K562 (cell line): ENCODE measurements around the gene TCP11X2. TPM values are rescaled to one million over a fixed set of nuclear protein-coding genes. Genes with fewer than 3 reads are reported as not detected.
A peak's percentile ranks its signal among the peaks of the same experiment; 100 is the strongest.

Experiments
- BCOR ChIP-seq: fragments of 450-650 bp; IDR thresholded peaks from 2 replicates; pipeline ENCODE4 v1.6.1; 2016
- BDP1 ChIP-seq: IDR thresholded peaks from 3 replicates; pipeline ENCODE4 v1.6.1; 2011; ENCODE audit not compliant: insufficient read length, insufficient read depth
- E2F6 ChIP-seq, 2 experiments: IDR thresholded peaks; 2 replicates each; pipeline ENCODE4 v1.6.1; 2011; ENCODE audit warnings: borderline replicate concordance in 1 of 2, control low read depth in 1 of 2, low read depth in 1 of 2, low read length in 1 of 2, mild to moderate bottlenecking in 1 of 2, mixed read lengths in 1 of 2, moderate library complexity in 1 of 2; ENCODE audit not compliant: insufficient read depth in 1 of 2, insufficient read length in 1 of 2, poor library complexity in 1 of 2, severe bottlenecking in 1 of 2; ENCODE audit errors: extremely low read depth in 1 of 2
- JUN ChIP-seq, 2 experiments: sonication (generic) in 1 of 2; formaldehyde crosslinking in 1 of 2; IDR thresholded peaks; 2 replicates each; pipeline versions ENCODE4 v1.6.1 to v1.8.0; 2012 to 2022; ENCODE audit warnings: borderline replicate concordance in 2 of 2, mild to moderate bottlenecking in 2 of 2, improper control_type of control experiment in 1 of 2, low read depth in 1 of 2, low read length in 1 of 2, missing genetic modification reagents in 1 of 2
- KDM4B ChIP-seq, 2 experiments: fragments of 450-650 bp in 1 of 2; sonication (generic) in 1 of 2; IDR thresholded peaks; 2 replicates each; pipeline ENCODE4 v1.6.1; 2016 to 2017; ENCODE audit warnings: borderline replicate concordance in 2 of 2, antibody characterized with exemption in 1 of 2, low read depth in 1 of 2, mild to moderate bottlenecking in 1 of 2
- L3MBTL2 ChIP-seq: fragments of 450-650 bp; IDR thresholded peaks from 2 replicates; pipeline ENCODE4 v1.6.1; 2016; ENCODE audit warnings: mild to moderate bottlenecking, moderate library complexity
- MAFF ChIP-seq: IDR thresholded peaks from 2 replicates; pipeline ENCODE4 v1.6.1; 2012; ENCODE audit warnings: low read length, improper control_type of control experiment
- NCOA4 ChIP-seq: fragments of 450-650 bp; IDR thresholded peaks from 2 replicates; pipeline ENCODE4 v1.6.1; 2018; ENCODE audit warnings: mild to moderate bottlenecking; ENCODE audit not compliant: partially characterized antibody
- NUFIP1 ChIP-seq: fragments of 450-650 bp; IDR thresholded peaks from 2 replicates; pipeline ENCODE4 v1.6.1; 2018; ENCODE audit not compliant: partially characterized antibody
- SETDB1 ChIP-seq: IDR thresholded peaks from one replicate; pipeline ENCODE4 v1.6.1; 2012; ENCODE audit warnings: low read length, control low read depth, inconsistent platforms
- TBL1XR1 ChIP-seq, 2 experiments: IDR thresholded peaks; 2 replicates each; pipeline ENCODE4 v1.6.1; 2012; ENCODE audit warnings: improper control_type of control experiment in 2 of 2, low read length in 2 of 2, mild to moderate bottlenecking in 1 of 2
- YBX1 ChIP-seq: fragments of 450-650 bp; IDR thresholded peaks from 2 replicates; pipeline ENCODE4 v1.7.1; 2016; ENCODE audit warnings: mild to moderate bottlenecking
- ZNF146 ChIP-seq: IDR thresholded peaks from one replicate; pipeline ENCODE4 v1.6.1; 2018; ENCODE audit warnings: missing compliant biosample characterization; ENCODE audit not compliant: unreplicated experiment
- ZNF175 ChIP-seq: fragments of 200-800 bp; sonication (Bioruptor generic); IDR thresholded peaks from 2 replicates; pipeline ENCODE4 v1.6.1; 2016; ENCODE audit warnings: low read depth, mild to moderate bottlenecking, missing genetic modification characterization, missing compliant biosample characterization
- ZNF324 ChIP-seq: fragments of 250-450 bp; sonication (Bioruptor Pico); IDR thresholded peaks from 2 replicates; pipeline ENCODE4 v1.4.0; 2020; ENCODE audit warnings: mild to moderate bottlenecking
- ZNF586 ChIP-seq: fragments of 450-650 bp; formaldehyde crosslinking; conservative IDR thresholded peaks from 2 replicates; pipeline ENCODE4 v1.4.0; 2020; ENCODE audit warnings: mild to moderate bottlenecking, moderate library complexity
- ZNF699 ChIP-seq: fragments of 250-450 bp; sonication (Bioruptor Pico); IDR thresholded peaks from 2 replicates; pipeline ENCODE4 v1.8.0; 2021; ENCODE audit warnings: mild to moderate bottlenecking, moderate library complexity; ENCODE audit not compliant: insufficient replicate concordance
- ZNF830 ChIP-seq: fragments of 250-450 bp; sonication (Bioruptor Pico); IDR thresholded peaks from 2 replicates; pipeline ENCODE4 v1.5.0; 2021; ENCODE audit warnings: mild to moderate bottlenecking
- polyA plus RNA-seq, 8 experiments: library from polyadenylated mRNA; depleted of rRNA in 4 of 8; stranded (reverse) in 5 of 8; unstranded in 3 of 8; fragments of >200 nt; fragmentation: Nextera tagmentation in 2 of 8; fragmentation: Illumina TruSeq in 1 of 8; extraction: Ambion mirVana in 2 of 8; extraction: Trizol in 1 of 8; gene quantifications; 2 replicates each; pipeline versions ENCODE4 v1.2.1 to v1.2.3, GENCODE V29; 2011 to 2014; ENCODE audit warnings: inconsistent platforms in 1 of 8, missing spikeins in 1 of 8
- total RNA-seq, 7 experiments: library from RNA; depleted of rRNA in 6 of 7; stranded (reverse); fragments of >200 nt in 6 of 7; fragmentation: Illumina TruSeq in 2 of 7; extraction: Trizol in 2 of 7; gene quantifications; 2 replicates each; pipeline versions ENCODE4 v1.2.1 to v1.2.3, GENCODE V29; 2011 to 2021; ENCODE audit warnings: low replicate concordance in 1 of 7
- TF ChIP-seq, protein P1 (sequence below): fragments of 450-650 bp; formaldehyde crosslinking; IDR thresholded peaks from 2 replicates; pipeline ENCODE4 v1.4.0; 2020; ENCODE audit warnings: mild to moderate bottlenecking
- TF ChIP-seq, protein P2 (sequence below): fragments of 450-650 bp; formaldehyde crosslinking; IDR thresholded peaks from 2 replicates; pipeline ENCODE4 v1.4.0; 2022; ENCODE audit warnings: missing genetic modification characterization

The TCP11X2 gene
- total and polyA plus RNA-seq, 9 of the 15 experiments (the other 6 are each of a cell fraction or from before 2014, with no cell fraction given): not detected

GRCh38 chrX:102515975-102516941 lies 44.6 kb upstream of the TCP11X2 start, which contains the start of gene TMSB15A (continued):
- no peak for TF ChIP-seq KDM4B (IDR thresholded peaks at IDR 0.05; ENCODE audit: borderline replicate concordance in 2 of 2, low read depth in 1 of 2)
- no peak for TF ChIP-seq NUFIP1
- TF ChIP-seq SETDB1: no peak
- TF ChIP-seq JUN (IDR thresholded peaks at IDR 0.05; ENCODE audit: borderline replicate concordance, low read depth, low read length): no peak
- no peak for TF ChIP-seq JUN (CRISPR knock-in tag; IDR thresholded peaks at IDR 0.05; ENCODE audit: borderline replicate concordance)
- no peak for TF ChIP-seq ZNF586 (CRISPR knock-in tag)
- no peak for TF ChIP-seq YBX1
- TF ChIP-seq BDP1: no peak
- TF ChIP-seq, protein P1, sequence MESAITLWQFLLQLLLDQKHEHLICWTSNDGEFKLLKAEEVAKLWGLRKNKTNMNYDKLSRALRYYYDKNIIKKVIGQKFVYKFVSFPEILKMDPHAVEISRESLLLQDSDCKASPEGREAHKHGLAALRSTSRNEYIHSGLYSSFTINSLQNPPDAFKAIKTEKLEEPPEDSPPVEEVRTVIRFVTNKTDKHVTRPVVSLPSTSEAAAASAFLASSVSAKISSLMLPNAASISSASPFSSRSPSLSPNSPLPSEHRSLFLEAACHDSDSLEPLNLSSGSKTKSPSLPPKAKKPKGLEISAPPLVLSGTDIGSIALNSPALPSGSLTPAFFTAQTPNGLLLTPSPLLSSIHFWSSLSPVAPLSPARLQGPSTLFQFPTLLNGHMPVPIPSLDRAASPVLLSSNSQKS (CRISPR knock-in tag): no peak
- TF ChIP-seq ZNF699 (CRISPR knock-in tag): no peak
- TF ChIP-seq BCOR: no peak
- no peak for TF ChIP-seq NCOA4
- peak; percentile 52 to 70 for TF ChIP-seq E2F6 (IDR thresholded peaks at IDR 0.05; ENCODE audit: borderline replicate concordance in 1 of 2, extremely low read depth in 1 of 2, insufficient read depth in 1 of 2, insufficient read length in 1 of 2, low read depth in 1 of 2, low read length in 1 of 2, poor library complexity in 1 of 2, severe bottlenecking in 1 of 2)
- TF ChIP-seq MAFF: no peak
- no peak for TF ChIP-seq ZNF146 (CRISPR knock-in tag)
- no peak for TF ChIP-seq TBL1XR1 (IDR thresholded peaks at IDR 0.05; ENCODE audit: low read length in 2 of 2)
- peak; percentile 51 for TF ChIP-seq L3MBTL2
- TF ChIP-seq, protein P2, sequence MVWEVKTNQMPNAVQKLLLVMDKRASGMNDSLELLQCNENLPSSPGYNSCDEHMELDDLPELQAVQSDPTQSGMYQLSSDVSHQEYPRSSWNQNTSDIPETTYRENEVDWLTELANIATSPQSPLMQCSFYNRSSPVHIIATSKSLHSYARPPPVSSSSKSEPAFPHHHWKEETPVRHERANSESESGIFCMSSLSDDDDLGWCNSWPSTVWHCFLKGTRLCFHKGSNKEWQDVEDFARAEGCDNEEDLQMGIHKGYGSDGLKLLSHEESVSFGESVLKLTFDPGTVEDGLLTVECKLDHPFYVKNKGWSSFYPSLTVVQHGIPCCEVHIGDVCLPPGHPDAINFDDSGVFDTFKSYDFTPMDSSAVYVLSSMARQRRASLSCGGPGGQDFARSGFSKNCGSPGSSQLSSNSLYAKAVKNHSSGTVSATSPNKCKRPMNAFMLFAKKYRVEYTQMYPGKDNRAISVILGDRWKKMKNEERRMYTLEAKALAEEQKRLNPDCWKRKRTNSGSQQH (CRISPR knock-in tag): no peak
- no peak for TF ChIP-seq ZNF830 (CRISPR knock-in tag)
- TF ChIP-seq ZNF175 (CRISPR knock-in tag): no peak
- no peak for TF ChIP-seq ZNF324 (CRISPR knock-in tag)
